Heart left ventricle (tissue), 13 donors: ENCODE measurements around the gene PRSS21.

Experiments used
- POLR2A ChIP-seq, 2 donors: fragments of 450-650 bp; IDR thresholded peaks; one replicate each; pipeline ENCODE4 v1.6.1; 2017; ENCODE audit warnings: antibody characterized with exemption in 2 of 2, mild to moderate bottlenecking in 2 of 2, moderate library complexity in 2 of 2
- TF ChIP-seq, protein P1 (sequence below), 12 donors: fragments of 200-600 bp; sonication (generic) in 4 of 12; IDR thresholded peaks; one replicate each; pipeline versions ENCODE4 v1.5.0 to v1.8.0; 2018 to 2022; ENCODE audit warnings: antibody characterized with exemption in 12 of 12, mild to moderate bottlenecking in 5 of 12
- donor health status: ischemic (EF 13 %, LVEDD 7.1; RV severe dilation, severe dysfunction).
- donor health status: DM: no; HTN: yes; CAD: no.
- donor health status: DM: no; HTN: no; CAD: no.
- donor health status: ischemic (EF 25% LVEDD 6.9; RV normal size, moderate dysfunction).
- donor health status: ischemic (EF 25% LVEDD 5.7; RV mildly dilated, moderate dysfunction).
- donor health status: ischemic (EF 35%, LVEDD 5.7; RV mildly dilated, moderate dysfunction).
- donor health status: nonischemic (EF 11% LVEDD 7.7; RV severe dilation, severe dysfunction).
- donor health status: DM: yes; HTN: yes; CAD: no.
- donor health status: PGD.
- donor health status: ischemic (EF 29% LVEDD 5.4; RV normal size, mild dysfunction).
- donor health status: nonischemic (EF 23%, LVEDD 6.1; RV moderate dilation, normal function).

DNA sequence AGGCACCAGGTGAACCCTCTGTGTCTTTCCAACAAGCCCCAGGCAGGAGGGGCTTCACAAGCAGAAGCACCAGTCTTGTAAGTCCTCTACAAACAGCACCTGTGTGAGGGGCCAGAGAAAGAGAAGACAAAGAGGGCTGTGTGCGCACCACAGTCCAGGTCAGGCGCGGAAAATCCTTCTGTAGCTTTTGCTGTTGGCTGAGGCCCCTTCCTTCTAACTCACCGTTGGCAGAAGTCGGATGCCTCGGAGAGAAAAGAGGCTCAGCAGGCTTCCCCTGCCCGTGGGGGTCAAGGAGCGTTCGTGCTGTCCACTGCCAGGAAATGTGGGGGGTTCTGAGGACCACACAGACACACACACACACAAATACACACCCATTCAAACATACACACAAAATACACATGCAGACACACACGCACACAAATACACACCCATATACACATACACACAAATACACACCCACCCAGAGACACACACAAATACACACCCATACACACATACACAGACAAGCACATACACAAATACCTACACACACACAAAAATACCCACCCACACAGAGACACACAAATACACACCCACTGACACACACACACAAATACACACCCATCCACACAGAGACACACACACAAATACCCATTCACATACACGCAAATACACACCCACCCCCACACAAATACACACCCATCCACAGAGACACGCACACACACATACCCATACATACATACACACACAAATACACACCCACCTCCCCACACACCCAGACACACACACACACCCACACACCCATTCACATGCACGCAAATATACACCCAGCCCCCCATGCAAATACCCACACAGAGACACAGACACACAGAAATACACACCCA lies 19.8 kb downstream of the PRSS21 start:
- TF ChIP-seq POLR2A (IDR thresholded peaks at IDR 0.05), result no peak
- TF ChIP-seq, protein P1, sequence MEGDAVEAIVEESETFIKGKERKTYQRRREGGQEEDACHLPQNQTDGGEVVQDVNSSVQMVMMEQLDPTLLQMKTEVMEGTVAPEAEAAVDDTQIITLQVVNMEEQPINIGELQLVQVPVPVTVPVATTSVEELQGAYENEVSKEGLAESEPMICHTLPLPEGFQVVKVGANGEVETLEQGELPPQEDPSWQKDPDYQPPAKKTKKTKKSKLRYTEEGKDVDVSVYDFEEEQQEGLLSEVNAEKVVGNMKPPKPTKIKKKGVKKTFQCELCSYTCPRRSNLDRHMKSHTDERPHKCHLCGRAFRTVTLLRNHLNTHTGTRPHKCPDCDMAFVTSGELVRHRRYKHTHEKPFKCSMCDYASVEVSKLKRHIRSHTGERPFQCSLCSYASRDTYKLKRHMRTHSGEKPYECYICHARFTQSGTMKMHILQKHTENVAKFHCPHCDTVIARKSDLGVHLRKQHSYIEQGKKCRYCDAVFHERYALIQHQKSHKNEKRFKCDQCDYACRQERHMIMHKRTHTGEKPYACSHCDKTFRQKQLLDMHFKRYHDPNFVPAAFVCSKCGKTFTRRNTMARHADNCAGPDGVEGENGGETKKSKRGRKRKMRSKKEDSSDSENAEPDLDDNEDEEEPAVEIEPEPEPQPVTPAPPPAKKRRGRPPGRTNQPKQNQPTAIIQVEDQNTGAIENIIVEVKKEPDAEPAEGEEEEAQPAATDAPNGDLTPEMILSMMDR (IDR thresholded peaks at IDR 0.05), result no peak
